Measurements from ENCODE around the gene ZNF580.

Gene ZNF580

DNA sequence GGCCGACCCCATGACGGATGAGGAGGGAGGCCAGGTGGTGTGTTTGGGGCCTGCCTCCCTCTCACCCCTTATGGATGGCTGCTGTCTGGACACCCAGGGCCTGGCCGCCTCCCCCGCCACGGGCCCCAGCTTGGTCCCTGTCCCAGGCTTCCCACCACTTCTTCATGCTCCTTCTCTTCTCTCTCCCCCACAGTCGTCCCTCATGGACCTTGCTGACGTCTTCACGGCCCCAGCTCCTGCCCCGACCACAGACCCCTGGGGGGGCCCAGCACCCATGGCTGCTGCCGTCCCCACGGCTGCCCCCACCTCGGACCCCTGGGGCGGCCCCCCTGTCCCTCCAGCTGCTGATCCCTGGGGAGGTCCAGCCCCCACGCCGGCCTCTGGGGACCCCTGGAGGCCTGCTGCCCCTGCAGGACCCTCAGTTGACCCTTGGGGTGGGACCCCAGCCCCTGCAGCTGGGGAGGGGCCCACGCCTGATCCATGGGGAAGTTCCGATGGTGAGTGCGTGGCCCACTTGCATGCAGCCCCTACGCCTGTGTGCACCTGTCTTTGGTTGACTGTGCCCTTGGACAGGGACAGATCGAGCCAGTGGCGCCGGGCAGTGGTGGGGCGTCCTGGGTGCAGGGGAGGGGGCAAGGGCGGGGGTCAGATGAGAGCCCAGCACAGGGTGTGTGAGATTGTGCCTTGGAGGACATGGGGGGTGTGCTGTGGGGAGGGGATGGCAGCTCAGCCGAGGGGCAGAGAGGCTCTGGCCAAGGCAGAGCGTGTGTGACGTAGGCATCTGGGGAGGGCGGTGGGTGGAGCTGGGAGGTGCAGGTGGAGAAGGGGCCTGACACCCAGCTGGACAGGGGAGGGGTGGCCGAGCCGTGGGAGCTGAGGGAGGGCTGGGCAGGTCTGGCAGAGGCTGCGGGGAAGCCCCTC lies 51.0 kb downstream of the ZNF580 start:
- no peak for TF ChIP-seq FOXM1 (IDR thresholded peaks at IDR 0.05; ENCODE audit: borderline replicate concordance, low read depth)

DNA sequence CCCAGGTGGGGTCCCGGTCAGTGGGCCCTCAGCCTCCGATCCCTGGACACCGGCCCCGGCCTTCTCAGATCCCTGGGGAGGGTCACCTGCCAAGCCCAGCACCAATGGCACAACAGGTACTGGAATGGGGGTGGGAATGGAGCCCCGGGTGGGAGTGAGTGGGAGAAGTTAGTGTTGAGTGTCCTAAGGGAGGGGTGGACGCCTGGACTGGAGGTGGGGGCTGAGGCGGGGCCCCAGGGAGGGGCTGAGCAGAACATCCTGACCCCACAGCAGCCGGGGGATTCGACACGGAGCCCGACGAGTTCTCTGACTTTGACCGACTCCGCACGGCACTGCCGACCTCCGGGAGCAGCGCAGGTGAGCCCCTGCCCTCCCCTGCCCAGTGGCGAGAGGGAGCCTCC lies 51.9 kb downstream of the ZNF580 start:
- TF ChIP-seq RAD21 (IDR thresholded peaks at IDR 0.05; ENCODE audit: low read depth), result no peak
- TF ChIP-seq CEBPB (IDR thresholded peaks at IDR 0.05), result no peak
- no peak for TF ChIP-seq EGR1 (IDR thresholded peaks at IDR 0.05)
- TF ChIP-seq, protein P1, sequence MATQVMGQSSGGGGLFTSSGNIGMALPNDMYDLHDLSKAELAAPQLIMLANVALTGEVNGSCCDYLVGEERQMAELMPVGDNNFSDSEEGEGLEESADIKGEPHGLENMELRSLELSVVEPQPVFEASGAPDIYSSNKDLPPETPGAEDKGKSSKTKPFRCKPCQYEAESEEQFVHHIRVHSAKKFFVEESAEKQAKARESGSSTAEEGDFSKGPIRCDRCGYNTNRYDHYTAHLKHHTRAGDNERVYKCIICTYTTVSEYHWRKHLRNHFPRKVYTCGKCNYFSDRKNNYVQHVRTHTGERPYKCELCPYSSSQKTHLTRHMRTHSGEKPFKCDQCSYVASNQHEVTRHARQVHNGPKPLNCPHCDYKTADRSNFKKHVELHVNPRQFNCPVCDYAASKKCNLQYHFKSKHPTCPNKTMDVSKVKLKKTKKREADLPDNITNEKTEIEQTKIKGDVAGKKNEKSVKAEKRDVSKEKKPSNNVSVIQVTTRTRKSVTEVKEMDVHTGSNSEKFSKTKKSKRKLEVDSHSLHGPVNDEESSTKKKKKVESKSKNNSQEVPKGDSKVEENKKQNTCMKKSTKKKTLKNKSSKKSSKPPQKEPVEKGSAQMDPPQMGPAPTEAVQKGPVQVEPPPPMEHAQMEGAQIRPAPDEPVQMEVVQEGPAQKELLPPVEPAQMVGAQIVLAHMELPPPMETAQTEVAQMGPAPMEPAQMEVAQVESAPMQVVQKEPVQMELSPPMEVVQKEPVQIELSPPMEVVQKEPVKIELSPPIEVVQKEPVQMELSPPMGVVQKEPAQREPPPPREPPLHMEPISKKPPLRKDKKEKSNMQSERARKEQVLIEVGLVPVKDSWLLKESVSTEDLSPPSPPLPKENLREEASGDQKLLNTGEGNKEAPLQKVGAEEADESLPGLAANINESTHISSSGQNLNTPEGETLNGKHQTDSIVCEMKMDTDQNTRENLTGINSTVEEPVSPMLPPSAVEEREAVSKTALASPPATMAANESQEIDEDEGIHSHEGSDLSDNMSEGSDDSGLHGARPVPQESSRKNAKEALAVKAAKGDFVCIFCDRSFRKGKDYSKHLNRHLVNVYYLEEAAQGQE (IDR thresholded peaks at IDR 0.05; ENCODE audit: low read depth), result no peak
- TF ChIP-seq, protein P2, sequence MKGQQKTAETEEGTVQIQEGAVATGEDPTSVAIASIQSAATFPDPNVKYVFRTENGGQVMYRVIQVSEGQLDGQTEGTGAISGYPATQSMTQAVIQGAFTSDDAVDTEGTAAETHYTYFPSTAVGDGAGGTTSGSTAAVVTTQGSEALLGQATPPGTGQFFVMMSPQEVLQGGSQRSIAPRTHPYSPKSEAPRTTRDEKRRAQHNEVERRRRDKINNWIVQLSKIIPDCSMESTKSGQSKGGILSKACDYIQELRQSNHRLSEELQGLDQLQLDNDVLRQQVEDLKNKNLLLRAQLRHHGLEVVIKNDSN (IDR thresholded peaks at IDR 0.05), result no peak
- TF ChIP-seq NFIC (IDR thresholded peaks at IDR 0.05), result no peak
- no peak for TF ChIP-seq TEAD4 (IDR thresholded peaks at IDR 0.05)
- TF ChIP-seq ZBTB7A (IDR thresholded peaks at IDR 0.05; ENCODE audit: low read depth), result no peak
- TF ChIP-seq CREB1 (IDR thresholded peaks at IDR 0.05; ENCODE audit: low read depth), result no peak
- TF ChIP-seq, protein P3, sequence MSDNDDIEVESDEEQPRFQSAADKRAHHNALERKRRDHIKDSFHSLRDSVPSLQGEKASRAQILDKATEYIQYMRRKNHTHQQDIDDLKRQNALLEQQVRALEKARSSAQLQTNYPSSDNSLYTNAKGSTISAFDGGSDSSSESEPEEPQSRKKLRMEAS (IDR thresholded peaks at IDR 0.05), result no peak
- TF ChIP-seq EP300 (IDR thresholded peaks at IDR 0.05; ENCODE audit: borderline replicate concordance), result no peak
- TF ChIP-seq FOXM1 (IDR thresholded peaks at IDR 0.05; ENCODE audit: borderline replicate concordance, low read depth), result no peak
- no peak for TF ChIP-seq TAF1 (IDR thresholded peaks at IDR 0.05; ENCODE audit: low read depth)
- TF ChIP-seq YY1 (IDR thresholded peaks at IDR 0.05; ENCODE audit: low read depth), result no peak
- no peak for TF ChIP-seq TCF12 (IDR thresholded peaks at IDR 0.05; ENCODE audit: low read depth)

All from Ishikawa (cell line).